ENCODE measurements around the gene PARD3B. TPM values are rescaled to one million over a fixed set of nuclear protein-coding genes. Genes with fewer than 3 reads are reported as not detected.

The PARD3B gene
- total RNA-seq, 1 experiment from 2014 or later, result 3.6 TPM

DNA sequence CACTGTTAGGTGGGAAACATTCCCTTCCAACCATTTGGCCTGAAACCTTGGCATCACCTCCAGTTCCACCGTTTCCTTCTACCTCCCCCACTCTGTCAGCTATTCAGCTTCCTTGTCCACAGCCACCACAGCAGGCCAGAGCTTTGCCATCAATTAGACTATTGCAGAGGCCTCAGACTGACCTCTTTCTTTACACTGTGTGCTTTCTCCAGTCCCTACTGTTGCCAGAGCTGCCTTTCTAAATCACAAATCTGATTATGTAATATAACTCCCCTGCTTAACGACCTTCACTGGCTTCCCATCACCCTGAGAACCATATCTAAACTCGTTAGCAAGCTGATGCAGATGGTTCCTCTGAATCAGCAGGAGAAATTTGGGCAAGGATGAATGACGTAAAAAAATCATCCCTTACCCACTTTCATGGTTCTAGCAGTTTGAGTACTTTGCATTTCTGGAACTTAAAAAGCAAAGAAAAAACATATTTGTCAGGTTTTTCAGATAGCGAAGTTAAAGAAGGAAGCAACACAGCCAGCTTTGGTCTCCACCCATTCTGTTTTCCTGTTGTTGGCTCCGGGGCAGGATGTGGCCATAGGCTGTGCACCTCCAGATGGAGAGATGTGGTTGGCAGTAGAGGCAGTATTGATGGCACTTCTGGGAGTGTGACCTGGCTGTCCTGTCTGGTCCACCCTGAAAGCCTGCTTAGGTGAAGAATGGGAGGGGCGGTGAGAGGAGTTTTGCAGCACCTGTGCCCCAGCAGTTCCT lies 422.1 kb downstream of the PARD3B start:
- TF ChIP-seq POLR2AphosphoS5 (IDR thresholded peaks at IDR 0.05; ENCODE audit: low read depth, low read length) (no peak), REST (IDR thresholded peaks at IDR 0.05; ENCODE audit: insufficient read depth in 1 of 2, low read depth in 2 of 2, low read length in 1 of 2) (no peak), SIN3A (IDR thresholded peaks at IDR 0.05; ENCODE audit: borderline replicate concordance, insufficient read depth, low read depth, low read length) (no peak), TCF7L2 (IDR thresholded peaks at IDR 0.05; ENCODE audit: low read depth, low read length) (no peak)
- TF ChIP-seq, protein P1, sequence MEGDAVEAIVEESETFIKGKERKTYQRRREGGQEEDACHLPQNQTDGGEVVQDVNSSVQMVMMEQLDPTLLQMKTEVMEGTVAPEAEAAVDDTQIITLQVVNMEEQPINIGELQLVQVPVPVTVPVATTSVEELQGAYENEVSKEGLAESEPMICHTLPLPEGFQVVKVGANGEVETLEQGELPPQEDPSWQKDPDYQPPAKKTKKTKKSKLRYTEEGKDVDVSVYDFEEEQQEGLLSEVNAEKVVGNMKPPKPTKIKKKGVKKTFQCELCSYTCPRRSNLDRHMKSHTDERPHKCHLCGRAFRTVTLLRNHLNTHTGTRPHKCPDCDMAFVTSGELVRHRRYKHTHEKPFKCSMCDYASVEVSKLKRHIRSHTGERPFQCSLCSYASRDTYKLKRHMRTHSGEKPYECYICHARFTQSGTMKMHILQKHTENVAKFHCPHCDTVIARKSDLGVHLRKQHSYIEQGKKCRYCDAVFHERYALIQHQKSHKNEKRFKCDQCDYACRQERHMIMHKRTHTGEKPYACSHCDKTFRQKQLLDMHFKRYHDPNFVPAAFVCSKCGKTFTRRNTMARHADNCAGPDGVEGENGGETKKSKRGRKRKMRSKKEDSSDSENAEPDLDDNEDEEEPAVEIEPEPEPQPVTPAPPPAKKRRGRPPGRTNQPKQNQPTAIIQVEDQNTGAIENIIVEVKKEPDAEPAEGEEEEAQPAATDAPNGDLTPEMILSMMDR (IDR thresholded peaks at IDR 0.05), result no peak
- no TSS peak for BruUV-seq (replicated peaks)
- H3K27me3 ChIP-seq (ENCODE audit: control insufficient read depth, insufficient read depth, low read length), result no peaks in the 10 kb centered on the region
- no peak for ATAC-seq
- no peaks in the 10 kb centered on the region for H3K9me3 ChIP-seq (ENCODE audit: control insufficient read depth, insufficient read depth, low read depth, low read length)
- in situ Hi-C loops (cut with HindIII; ENCODE audit: low pct_unique_long_range_greater_than_20kb, low sequenced_read_pairs), result no loop called here
- no peak overlapping the region for H3K27ac ChIP-seq (ENCODE audit: low read length)
- CTCF ChIA-PET, result no interaction called here
- DNase-seq (ENCODE audit: low read depth, low spot score), result no peak
- H3K36me3 ChIP-seq (ENCODE audit: control insufficient read depth, insufficient read depth, low read length), result no peaks in the 10 kb centered on the region
- H3K4me1 ChIP-seq (ENCODE audit: control insufficient read depth, insufficient read depth, low read length), result no peaks in the 10 kb centered on the region
- POLR2A ChIA-PET, result no interaction called here
- intact Hi-C loops (cut with micrococcal nuclease; ENCODE audit: unreplicated experiment), result no loop called here
- H3K4me3 ChIP-seq (ENCODE audit: low read depth in 2 of 2, low read length in 2 of 2), result no peak overlapping the region

- DNase-seq (ENCODE audit: low read depth, low spot score) (no peak), ATAC-seq (no peak)
- Histone ChIP-seq H3K27me3 (ENCODE audit: control insufficient read depth, insufficient read depth, low read length) (no peaks in the 10 kb centered on the region), H3K4me1 (ENCODE audit: control insufficient read depth, insufficient read depth, low read length) (no peaks in the 10 kb centered on the region), H3K4me3 (ENCODE audit: low read depth in 2 of 2, low read length in 2 of 2) (no peak overlapping the region), H3K9me3 (ENCODE audit: control insufficient read depth, insufficient read depth, low read depth, low read length) (no peaks in the 10 kb centered on the region), H3K36me3 (ENCODE audit: control insufficient read depth, insufficient read depth, low read length) (no peaks in the 10 kb centered on the region), H3K27ac (ENCODE audit: low read length) (no peak overlapping the region)
- intact Hi-C loops (cut with micrococcal nuclease; ENCODE audit: unreplicated experiment), result no loop called here
- in situ Hi-C loops (cut with HindIII; ENCODE audit: low pct_unique_long_range_greater_than_20kb, low sequenced_read_pairs), result no loop called here
- TF ChIP-seq REST (IDR thresholded peaks at IDR 0.05; ENCODE audit: insufficient read depth in 1 of 2, low read depth in 2 of 2, low read length in 1 of 2) (no peak), SIN3A (IDR thresholded peaks at IDR 0.05; ENCODE audit: borderline replicate concordance, insufficient read depth, low read depth, low read length) (no peak), POLR2AphosphoS5 (IDR thresholded peaks at IDR 0.05; ENCODE audit: low read depth, low read length) (no peak), TCF7L2 (IDR thresholded peaks at IDR 0.05; ENCODE audit: low read depth, low read length) (no peak)
- TF ChIP-seq, protein P1 (IDR thresholded peaks at IDR 0.05), result no peak
- no TSS peak for BruUV-seq (replicated peaks)
- CTCF ChIA-PET, result no interaction called here
- POLR2A ChIA-PET, result no interaction called here
Measured at GRCh38 chr2:204971206-204971907, 426.1 kb downstream of the PARD3B start.

Measured in Panc1 (cell line).